GM13976 (cell line): ENCODE data around the gene HOXD10.

ENCODE experiments used
- DNase-seq: peaks from one replicate; pipeline ENCODE4 v3.0.0; 2012; ENCODE audit warnings: low spot score
- in situ Hi-C: fragments of 300-500 bp; cut with MboI; formaldehyde crosslinking; loops from one replicate; pipeline ENCODE4 v1.12.0; 2022; ENCODE audit warnings: low sequenced_read_pairs, mixed read lengths, inconsistent platforms; ENCODE audit not compliant: unreplicated experiment
- TF ChIP-seq, protein P1 (sequence below): IDR thresholded peaks from 2 replicates; pipeline ENCODE4 v1.5.1; 2012; ENCODE audit warnings: borderline replicate concordance, mild to moderate bottlenecking; ENCODE audit not compliant: insufficient read depth; ENCODE audit errors: extremely low read depth, missing control alignments, control extremely low read depth

Gene HOXD10

GRCh38 chr2:176103194-176103593 lies 13.4 kb upstream of the HOXD10 start:
- DNase-seq: no peak
- in situ Hi-C loops: no loop called here
- TF ChIP-seq, protein P1, sequence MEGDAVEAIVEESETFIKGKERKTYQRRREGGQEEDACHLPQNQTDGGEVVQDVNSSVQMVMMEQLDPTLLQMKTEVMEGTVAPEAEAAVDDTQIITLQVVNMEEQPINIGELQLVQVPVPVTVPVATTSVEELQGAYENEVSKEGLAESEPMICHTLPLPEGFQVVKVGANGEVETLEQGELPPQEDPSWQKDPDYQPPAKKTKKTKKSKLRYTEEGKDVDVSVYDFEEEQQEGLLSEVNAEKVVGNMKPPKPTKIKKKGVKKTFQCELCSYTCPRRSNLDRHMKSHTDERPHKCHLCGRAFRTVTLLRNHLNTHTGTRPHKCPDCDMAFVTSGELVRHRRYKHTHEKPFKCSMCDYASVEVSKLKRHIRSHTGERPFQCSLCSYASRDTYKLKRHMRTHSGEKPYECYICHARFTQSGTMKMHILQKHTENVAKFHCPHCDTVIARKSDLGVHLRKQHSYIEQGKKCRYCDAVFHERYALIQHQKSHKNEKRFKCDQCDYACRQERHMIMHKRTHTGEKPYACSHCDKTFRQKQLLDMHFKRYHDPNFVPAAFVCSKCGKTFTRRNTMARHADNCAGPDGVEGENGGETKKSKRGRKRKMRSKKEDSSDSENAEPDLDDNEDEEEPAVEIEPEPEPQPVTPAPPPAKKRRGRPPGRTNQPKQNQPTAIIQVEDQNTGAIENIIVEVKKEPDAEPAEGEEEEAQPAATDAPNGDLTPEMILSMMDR: no peak

- in situ Hi-C loops: no loop called here
- TF ChIP-seq, protein P1: no peak
- DNase-seq: no peak
Measured at GRCh38 chr2:176103742-176104315, 12.7 kb upstream of the HOXD10 start.

DNA sequence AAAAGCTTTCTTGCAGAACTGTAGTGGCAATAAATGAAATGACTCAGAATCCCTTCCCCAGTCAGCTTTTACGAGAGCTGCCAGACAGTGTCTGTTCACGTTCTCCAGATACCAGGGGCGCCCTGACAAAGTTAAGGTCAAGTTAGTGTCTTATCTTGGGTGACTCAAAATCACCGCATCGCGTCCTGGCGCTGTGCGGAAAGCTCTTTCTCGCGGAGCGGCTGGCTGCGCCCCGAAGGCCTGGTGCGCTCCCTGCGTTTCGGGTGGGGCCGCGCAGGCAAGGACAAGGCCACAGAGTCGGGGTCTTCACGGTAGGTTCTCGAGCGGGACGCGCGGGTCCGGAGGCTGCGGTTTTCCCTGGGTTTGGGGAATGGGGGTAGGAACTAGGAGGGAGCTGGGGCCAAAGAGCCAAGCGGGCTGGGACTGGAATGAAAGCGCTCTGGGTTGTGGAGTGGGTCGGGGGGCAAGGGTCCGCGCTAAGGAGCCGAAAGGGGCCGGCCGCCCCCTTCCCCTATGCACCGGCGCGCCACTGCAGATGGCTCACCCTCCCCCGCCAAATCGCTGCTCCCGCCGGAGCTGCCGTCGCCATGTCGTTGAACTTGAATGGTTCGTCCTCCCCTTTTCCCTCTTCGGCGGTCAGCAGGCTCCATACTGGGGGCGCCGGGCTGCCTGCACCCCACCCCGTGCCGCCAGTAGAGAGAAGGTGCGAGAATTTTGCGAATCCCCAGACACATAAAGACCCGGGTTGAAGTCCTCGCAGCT lies 12.1 kb upstream of the HOXD10 start:
- in situ Hi-C loops: no loop called here
- TF ChIP-seq, protein P1: no peak
- DNase-seq: no peak

GRCh38 chr2:176105078-176105729 lies 11.4 kb upstream of the HOXD10 start:
- in situ Hi-C loops: no loop called here
- TF ChIP-seq, protein P1: no peak
- DNase-seq: no peak

GRCh38 chr2:176105730-176106580 lies 10.6 kb upstream of the HOXD10 start:
- in situ Hi-C loops: no loop called here
- TF ChIP-seq, protein P1: no peak
- no peak for DNase-seq

GRCh38 chr2:176106581-176107539 lies 9.7 kb upstream of the HOXD10 start, which contains the start of gene HOXD11:
Gene HOXD11, plus strand, starts transcription at chr2:176107280. Its CDS starts 76 bp downstream, at chr2:176107356.
- DNase-seq: no peak
- TF ChIP-seq, protein P1: no peak
- in situ Hi-C loops: no loop called here
